GM12892 (cell line): ENCODE measurements around the gene IL31.

ENCODE experiments used
- DNase-seq: peaks from one replicate; pipeline ENCODE4 v3.0.0; 2011; ENCODE audit not compliant: insufficient read length
- FAIRE-seq: peaks from 2 replicates; lab custom pipeline; 2011; peaks lifted over from hg19 to GRCh38; lab: Jason Lieb, UNC
- POLR2A ChIP-seq: IDR thresholded peaks from 2 replicates; pipeline ENCODE4 v1.6.1; 2011; ENCODE audit warnings: low read depth, low read length, control low read depth
- POLR2AphosphoS5 ChIP-seq: IDR thresholded peaks from 2 replicates; pipeline ENCODE4 v1.6.1; 2011; ENCODE audit warnings: low read depth, low read length, control low read depth
- TAF1 ChIP-seq: IDR thresholded peaks from 2 replicates; pipeline ENCODE4 v1.6.1; 2011; ENCODE audit warnings: low read depth, mild to moderate bottlenecking, control low read depth, low read length, borderline replicate concordance

IL31 gene

GRCh38 chr12:122202017-122202416 lies 28.0 kb upstream of the IL31 start:
- no peak for FAIRE-seq

GRCh38 chr12:122201381-122201780 lies 27.4 kb upstream of the IL31 start:
- DNase-seq (no peak), FAIRE-seq (no peak)
- TF ChIP-seq POLR2AphosphoS5 = no peak
- no peak for TF ChIP-seq TAF1
- no peak for TF ChIP-seq POLR2A

More at GRCh38 chr12:122202017-122202416, 28.0 kb upstream of the IL31 start:
- TF ChIP-seq POLR2A (no peak), POLR2AphosphoS5 (no peak), TAF1 (no peak)
- DNase-seq = no peak

- DNase-seq = no peak
- TF ChIP-seq TAF1 (no peak), POLR2A (no peak), POLR2AphosphoS5 (no peak)
- no peak for FAIRE-seq
These were observed 26.6 kb upstream of the IL31 start for GRCh38 chr12:122200541-122201175.

- TF ChIP-seq POLR2AphosphoS5 (no peak), TAF1 (no peak), POLR2A (no peak)
- no peak for DNase-seq
- FAIRE-seq = no peak
These were observed 25.7 kb upstream of the IL31 start for GRCh38 chr12:122199484-122200355.

- FAIRE-seq (no peak), DNase-seq (no peak)
- TF ChIP-seq POLR2AphosphoS5 (no peak), POLR2A (no peak), TAF1 (no peak)
These were observed 23.6 kb upstream of the IL31 start for GRCh38 chr12:122197612-122197966.

- DNase-seq (no peak), FAIRE-seq (no peak)
- TF ChIP-seq POLR2A (no peak), TAF1 (no peak), POLR2AphosphoS5 (no peak)
These were observed 21.4 kb upstream of the IL31 start for GRCh38 chr12:122195405-122195804.

DNA sequence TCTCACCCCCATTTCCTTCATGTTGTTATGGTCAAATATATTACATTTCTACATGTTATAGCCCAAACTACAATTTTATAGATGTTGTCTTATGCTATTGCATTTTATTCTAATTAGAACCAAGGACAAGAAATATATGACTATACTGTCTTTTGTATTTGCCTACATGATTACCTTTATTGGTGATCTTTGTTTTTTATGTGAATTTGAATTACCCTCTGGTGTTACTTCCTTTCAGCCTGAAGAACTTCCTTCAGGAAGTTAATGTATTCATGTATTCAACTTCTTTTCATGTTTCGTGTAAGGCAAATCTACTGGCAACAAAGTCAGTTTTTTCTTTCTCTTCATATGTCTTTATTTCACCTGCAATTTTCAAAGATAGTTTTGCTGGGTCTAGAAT lies 20.8 kb upstream of the IL31 start:
- DNase-seq (no peak), FAIRE-seq (no peak)
- TF ChIP-seq POLR2A (no peak), TAF1 (no peak), POLR2AphosphoS5 (no peak)

DNA sequence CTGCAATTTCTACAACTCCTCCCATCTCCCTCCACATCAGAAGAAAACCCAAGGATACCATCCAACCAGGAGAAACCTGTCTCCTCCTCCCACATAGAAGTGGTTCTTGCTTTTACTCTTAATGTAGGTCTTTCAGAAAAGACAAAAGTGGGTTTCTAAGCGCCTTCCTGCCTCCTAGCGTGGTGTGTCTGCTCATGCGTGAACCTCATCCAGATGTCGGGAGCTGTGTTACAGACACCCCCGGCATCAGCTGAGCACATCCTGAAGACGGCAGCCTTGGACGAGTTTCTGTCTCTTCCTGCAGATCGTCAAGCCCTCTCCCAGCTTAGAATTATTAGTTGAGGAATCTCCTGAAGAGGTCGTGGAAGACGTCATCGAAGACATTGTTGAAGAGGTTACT lies 18.4 kb upstream of the IL31 start:
- TF ChIP-seq TAF1 (no peak), POLR2AphosphoS5 (no peak), POLR2A (no peak)
- FAIRE-seq (no peak), DNase-seq (no peak)

- TF ChIP-seq TAF1 (no peak), POLR2AphosphoS5 (no peak), POLR2A (no peak)
- FAIRE-seq = peak; percentile 78
- DNase-seq = peak; percentile 75
These were observed 17.0 kb upstream of the IL31 start for GRCh38 chr12:122190842-122191668.

DNA sequence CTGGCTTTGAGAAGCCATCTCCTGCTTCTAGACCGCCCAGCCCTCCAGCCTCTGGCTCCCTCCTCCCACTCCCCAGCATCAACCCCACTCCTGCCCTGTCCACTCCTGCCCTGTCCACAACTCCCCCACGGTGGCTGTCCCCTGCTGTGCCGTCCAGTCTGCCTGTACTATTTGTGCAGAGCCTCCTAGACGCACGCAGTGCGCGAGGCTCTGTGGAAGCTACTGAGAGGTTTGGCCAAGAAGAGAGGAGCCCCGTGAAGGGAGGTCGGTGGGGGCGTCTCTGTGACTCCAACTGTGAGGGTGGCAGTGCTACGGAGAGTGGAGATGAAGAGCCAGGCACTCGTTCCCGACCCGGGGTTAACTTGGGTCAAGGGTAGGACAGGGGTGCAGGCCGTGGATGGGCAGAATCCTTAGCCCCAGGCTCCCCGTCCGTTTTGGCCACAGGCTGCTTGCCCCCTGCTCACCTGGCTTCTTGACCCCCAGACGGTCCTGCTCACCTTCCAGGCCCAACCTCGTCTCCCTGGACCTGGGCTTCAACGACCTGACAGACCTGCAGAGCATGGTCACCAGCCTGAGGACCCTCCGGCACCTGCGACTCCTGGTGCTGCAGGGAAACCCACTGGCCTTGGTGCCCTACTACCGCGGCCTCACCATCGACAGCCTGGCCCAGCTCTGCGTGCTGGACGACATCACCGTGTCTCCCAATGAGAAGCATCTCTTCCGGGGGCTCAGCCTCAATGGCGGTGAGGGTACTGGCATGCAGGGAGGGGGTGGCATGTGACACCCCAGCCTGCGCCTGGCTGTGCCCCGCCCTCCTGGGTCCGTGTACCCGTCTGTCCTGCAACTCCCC lies 15.8 kb upstream of the IL31 start:
- TF ChIP-seq POLR2A (no peak), POLR2AphosphoS5 (no peak), TAF1 (no peak)
- FAIRE-seq (no peak), DNase-seq (no peak)

GRCh38 chr12:122187466-122187865 lies 13.4 kb upstream of the IL31 start:
- no peak for DNase-seq
- no peak for FAIRE-seq
- TF ChIP-seq POLR2AphosphoS5 (no peak), POLR2A (no peak), TAF1 (no peak)
